ENCODE results near the gene ENAH. TPM values are rescaled to one million over a fixed set of nuclear protein-coding genes. Genes with fewer than 3 reads are reported as not detected.

ENAH gene
- total and polyA plus RNA-seq, 10 donors = 5.1 to 98.1 (median 44.8) TPM

- Histone ChIP-seq H3K27me3 (replicated peaks in 1 of 7) (peaks cover 0 to 30% (median 5%) of the 10 kb centered on the region in 7 donors), H3K9me3 (no peaks in the 10 kb centered on the region), H3K27ac (no peak overlapping the region), H3K4me3 (no peak overlapping the region), H3K4me1 (peaks cover 0 to 9% (median 4%) of the 10 kb centered on the region in 6 donors), H3K36me3 (no peaks in the 10 kb centered on the region)
- TF ChIP-seq, protein P1, sequence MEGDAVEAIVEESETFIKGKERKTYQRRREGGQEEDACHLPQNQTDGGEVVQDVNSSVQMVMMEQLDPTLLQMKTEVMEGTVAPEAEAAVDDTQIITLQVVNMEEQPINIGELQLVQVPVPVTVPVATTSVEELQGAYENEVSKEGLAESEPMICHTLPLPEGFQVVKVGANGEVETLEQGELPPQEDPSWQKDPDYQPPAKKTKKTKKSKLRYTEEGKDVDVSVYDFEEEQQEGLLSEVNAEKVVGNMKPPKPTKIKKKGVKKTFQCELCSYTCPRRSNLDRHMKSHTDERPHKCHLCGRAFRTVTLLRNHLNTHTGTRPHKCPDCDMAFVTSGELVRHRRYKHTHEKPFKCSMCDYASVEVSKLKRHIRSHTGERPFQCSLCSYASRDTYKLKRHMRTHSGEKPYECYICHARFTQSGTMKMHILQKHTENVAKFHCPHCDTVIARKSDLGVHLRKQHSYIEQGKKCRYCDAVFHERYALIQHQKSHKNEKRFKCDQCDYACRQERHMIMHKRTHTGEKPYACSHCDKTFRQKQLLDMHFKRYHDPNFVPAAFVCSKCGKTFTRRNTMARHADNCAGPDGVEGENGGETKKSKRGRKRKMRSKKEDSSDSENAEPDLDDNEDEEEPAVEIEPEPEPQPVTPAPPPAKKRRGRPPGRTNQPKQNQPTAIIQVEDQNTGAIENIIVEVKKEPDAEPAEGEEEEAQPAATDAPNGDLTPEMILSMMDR (IDR thresholded peaks at IDR 0.05 in 8 of 11, conservative IDR thresholded peaks at IDR 0.05 in 3 of 11) = no peak
- no peak for TF ChIP-seq POLR2A (IDR thresholded peaks at IDR 0.05)
- TF ChIP-seq POLR2AphosphoS5 (IDR thresholded peaks at IDR 0.05) = no peak
- 70 to 94% (median 78%) methylated on average over 2 of the region's 2 CpGs for WGBS, 5 donors
- intact Hi-C loops (cut with DNase I; ENCODE audit: low total_unique reads) = no loop called here
- no peak for DNase-seq
These were observed 25.6 kb upstream of the ENAH start for GRCh38 chr1:225678545-225678944.

DNA sequence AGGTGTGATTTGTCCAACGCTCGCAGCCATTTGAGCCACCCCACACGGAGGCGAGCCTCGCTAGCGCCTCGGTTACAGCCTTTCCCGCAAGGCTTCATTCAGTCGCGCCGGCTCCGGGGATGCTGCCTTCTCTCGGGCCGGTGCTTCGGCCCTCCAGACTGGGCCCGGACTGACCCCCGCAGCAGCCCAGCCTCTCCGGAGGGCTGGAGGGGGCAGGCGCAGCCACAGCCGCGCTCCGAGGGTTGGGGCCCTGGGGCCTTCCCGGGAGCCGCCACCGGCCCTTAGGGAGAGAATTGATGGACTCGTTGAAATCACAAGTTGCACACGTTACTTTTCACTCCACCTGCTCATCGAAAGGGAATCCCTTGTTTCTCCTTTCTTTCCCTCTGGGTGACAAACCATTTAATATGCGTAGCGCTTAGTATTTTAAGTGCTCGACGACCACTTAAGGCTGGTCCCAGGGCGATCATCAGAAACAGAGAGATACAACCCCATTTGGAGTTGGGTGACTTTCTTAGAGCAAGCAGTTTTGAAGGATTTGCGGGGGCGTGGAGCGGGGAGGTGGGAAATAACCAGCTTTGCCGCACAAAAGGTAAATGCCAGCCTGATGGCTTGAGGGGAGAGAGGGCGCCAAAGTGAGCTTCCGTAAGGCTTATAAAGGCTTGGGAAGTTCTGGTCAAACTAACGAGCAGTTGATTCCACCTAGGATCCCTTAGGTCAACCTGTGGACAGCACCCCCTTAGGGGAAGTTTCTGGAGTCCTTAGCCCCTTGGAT, 24.6 kb upstream of the ENAH start:
- 36 to 55% (median 38%) methylated on average over 34 to 40 of the region's 40 CpGs for WGBS, 5 donors
- no peak for TF ChIP-seq POLR2A (IDR thresholded peaks at IDR 0.05)
- TF ChIP-seq, protein P1 (IDR thresholded peaks at IDR 0.05 in 8 of 11, conservative IDR thresholded peaks at IDR 0.05 in 3 of 11) = no peak
- TF ChIP-seq POLR2AphosphoS5 (IDR thresholded peaks at IDR 0.05) = no peak
- Histone ChIP-seq H3K4me3 (peak overlapping the region in 1 of 8 donors; percentile 36), H3K4me1 (peaks cover 0 to 9% (median 4%) of the 10 kb centered on the region in 6 donors), H3K27ac (no peak overlapping the region), H3K36me3 (no peaks in the 10 kb centered on the region), H3K27me3 (replicated peaks in 1 of 7) (peaks cover 0 to 30% (median 5%) of the 10 kb centered on the region in 7 donors), H3K9me3 (no peaks in the 10 kb centered on the region)
- intact Hi-C loops (cut with DNase I; ENCODE audit: low total_unique reads) = no loop called here
- no peak for DNase-seq

DNA sequence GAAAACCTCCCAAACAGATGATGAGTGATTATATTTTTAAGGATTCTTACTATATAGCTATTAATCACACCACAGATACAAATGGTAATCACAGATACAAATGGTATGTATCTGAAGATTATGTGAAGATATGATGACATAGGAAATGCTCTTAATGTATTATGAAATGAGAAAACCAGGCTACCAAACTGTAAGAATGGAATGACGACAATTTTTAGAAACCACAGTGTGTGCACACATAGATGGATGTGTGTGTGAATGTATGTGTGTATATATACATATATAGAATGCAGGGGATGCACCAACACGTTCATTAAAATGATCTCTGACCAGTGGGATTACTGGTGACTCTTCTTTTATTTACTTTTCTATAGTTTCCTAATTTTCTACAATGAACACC, 21.5 kb upstream of the ENAH start:
- WGBS, 5 donors = 53 to 92% (median 71%) methylated on average over 2 of the region's 2 CpGs
- peaks cover 0 to 28% (median 5%) of the 10 kb centered on the region in 7 donors for H3K27me3 ChIP-seq (replicated peaks in 1 of 7)
- no peak for TF ChIP-seq POLR2A (IDR thresholded peaks at IDR 0.05)
- no peak for TF ChIP-seq POLR2AphosphoS5 (IDR thresholded peaks at IDR 0.05)
- TF ChIP-seq, protein P1 (IDR thresholded peaks at IDR 0.05 in 8 of 11, conservative IDR thresholded peaks at IDR 0.05 in 3 of 11) = no peak
- H3K36me3 ChIP-seq = no peaks in the 10 kb centered on the region
- intact Hi-C loops (cut with DNase I; ENCODE audit: low total_unique reads) = no loop called here
- H3K27ac ChIP-seq = no peak overlapping the region
- H3K9me3 ChIP-seq = no peaks in the 10 kb centered on the region
- no peak overlapping the region for H3K4me3 ChIP-seq
- peaks cover 0 to 9% (median 4%) of the 10 kb centered on the region in 6 donors for H3K4me1 ChIP-seq
- no peak for DNase-seq
